Fibroblast of skin of left quadriceps (primary cell): ENCODE measurements around the gene GPR135.

Experiments
- DNase-seq, 2 experiments: peaks; one replicate each; pipeline ENCODE4 v3.0.0-alpha.2; 2013; ENCODE audit warnings: low read depth in 2 of 2

The GPR135 gene

GRCh38 chr14:59424341-59425071 lies 40.7 kb downstream of the GPR135 start:
- no peak for DNase-seq

DNA sequence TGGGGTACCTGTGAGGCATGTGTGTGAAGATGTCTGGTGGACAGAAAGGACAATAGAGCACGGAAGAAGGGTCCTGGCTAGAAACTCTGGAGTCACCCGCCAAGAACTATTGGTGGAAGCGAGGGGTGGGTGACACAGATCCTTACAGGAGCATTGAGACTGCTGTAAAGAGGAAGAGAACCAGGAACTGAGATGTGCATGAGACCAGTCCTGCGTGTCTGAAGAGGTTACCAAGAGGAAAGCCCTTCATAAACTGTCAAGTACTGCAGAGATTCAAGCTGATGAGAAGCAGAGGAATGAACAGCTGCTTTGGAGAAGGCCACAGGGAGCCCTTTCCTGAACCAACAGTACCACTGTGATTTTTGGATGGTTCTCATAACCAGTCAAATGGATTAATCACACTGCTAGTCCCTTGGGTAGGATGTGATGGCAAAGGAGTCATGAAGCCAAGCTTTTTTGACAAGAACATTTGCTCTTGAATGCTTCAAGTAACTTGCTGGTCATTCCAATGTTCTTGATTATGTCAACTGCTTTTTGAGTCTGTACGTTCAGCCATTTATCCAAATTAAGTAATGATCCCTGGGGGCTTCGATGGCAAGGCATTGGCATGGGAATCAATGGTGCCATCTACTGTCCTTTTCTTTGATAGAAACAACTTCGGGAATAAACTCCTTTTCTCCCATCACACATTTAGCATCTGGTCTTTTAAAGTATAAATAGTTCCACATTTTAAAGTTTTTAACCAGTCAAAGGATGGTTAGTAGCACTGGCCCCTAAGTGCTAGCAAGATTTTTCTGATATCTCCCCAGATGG lies 42.9 kb downstream of the GPR135 start:
- no peak for DNase-seq

GRCh38 chr14:59419303-59419702 lies 45.9 kb downstream of the GPR135 start:
- no peak for DNase-seq

GRCh38 chr14:59417311-59417710 lies 47.9 kb downstream of the GPR135 start:
- no peak for DNase-seq

- DNase-seq: no peak
These were observed 49.2 kb downstream of the GPR135 start for GRCh38 chr14:59415836-59416602.
